GM23338 (cell line): ENCODE results near the gene FGF13.

ENCODE experiments used
- CREB1 ChIP-seq: fragments of 250-450 bp; sonication (Bioruptor Pico); IDR thresholded peaks from 2 replicates; pipeline ENCODE4 v1.5.0; 2020; ENCODE audit warnings: low read depth, mild to moderate bottlenecking, moderate library complexity
- CTCF ChIP-seq, 2 experiments: fragments of 200-600 bp in 1 of 2; sonication (generic) in 1 of 2; conservative IDR thresholded peaks; 2 replicates each; pipeline versions ENCODE4 v1.5.1 to v1.6.1; 2016 to 2017; ENCODE audit warnings: antibody characterized with exemption in 2 of 2, low read depth in 2 of 2, mild to moderate bottlenecking in 2 of 2, moderate library complexity in 1 of 2
- EZH2 ChIP-seq: fragments of 200-600 bp; sonication (generic); IDR thresholded peaks from one replicate; pipeline ENCODE4 v1.8.0; 2017; ENCODE audit warnings: antibody characterized with exemption, mild to moderate bottlenecking, low read depth; ENCODE audit not compliant: unreplicated experiment
- JUNB ChIP-seq: IDR thresholded peaks from one replicate; pipeline ENCODE4 v1.6.1; 2016; ENCODE audit warnings: antibody characterized with exemption; ENCODE audit not compliant: unreplicated experiment
- POLR2AphosphoS5 ChIP-seq: IDR thresholded peaks from 2 replicates; pipeline ENCODE4 v1.6.1; 2016; ENCODE audit warnings: antibody characterized with exemption, low read depth
- TF ChIP-seq, protein P1 (sequence below): IDR thresholded peaks from 2 replicates; pipeline ENCODE4 v1.6.1; 2016; ENCODE audit warnings: antibody characterized with exemption
- TF ChIP-seq, protein P2 (sequence below): IDR thresholded peaks from one replicate; pipeline ENCODE4 v1.6.1; 2018; ENCODE audit warnings: antibody characterized with exemption; ENCODE audit not compliant: unreplicated experiment

DNA sequence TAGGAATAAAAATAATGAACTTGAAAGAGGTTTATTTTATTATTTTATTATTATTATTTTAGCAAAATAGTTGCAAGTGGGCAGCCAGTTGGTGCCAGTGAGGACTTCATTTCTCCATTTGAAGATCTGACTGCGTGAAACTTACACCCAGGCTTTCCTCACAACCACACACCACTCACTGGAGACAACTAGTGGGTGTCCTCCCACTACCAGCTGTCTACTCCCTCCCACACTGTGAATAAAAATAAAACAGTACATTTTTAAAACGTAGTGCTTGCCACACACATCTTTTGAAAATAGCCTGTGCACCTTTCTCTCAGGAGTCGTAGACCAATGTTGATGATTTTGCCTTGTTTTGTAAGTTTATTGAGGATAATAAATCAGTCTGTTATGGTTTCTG lies 7.4 kb downstream of the FGF13 start:
- TF ChIP-seq POLR2AphosphoS5, result no peak
- TF ChIP-seq, protein P1, sequence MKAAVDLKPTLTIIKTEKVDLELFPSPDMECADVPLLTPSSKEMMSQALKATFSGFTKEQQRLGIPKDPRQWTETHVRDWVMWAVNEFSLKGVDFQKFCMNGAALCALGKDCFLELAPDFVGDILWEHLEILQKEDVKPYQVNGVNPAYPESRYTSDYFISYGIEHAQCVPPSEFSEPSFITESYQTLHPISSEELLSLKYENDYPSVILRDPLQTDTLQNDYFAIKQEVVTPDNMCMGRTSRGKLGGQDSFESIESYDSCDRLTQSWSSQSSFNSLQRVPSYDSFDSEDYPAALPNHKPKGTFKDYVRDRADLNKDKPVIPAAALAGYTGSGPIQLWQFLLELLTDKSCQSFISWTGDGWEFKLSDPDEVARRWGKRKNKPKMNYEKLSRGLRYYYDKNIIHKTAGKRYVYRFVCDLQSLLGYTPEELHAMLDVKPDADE, result no peak
- no peak for TF ChIP-seq CTCF (conservative IDR thresholded peaks at IDR 0.05; ENCODE audit: low read depth in 2 of 2)
- TF ChIP-seq, protein P2, sequence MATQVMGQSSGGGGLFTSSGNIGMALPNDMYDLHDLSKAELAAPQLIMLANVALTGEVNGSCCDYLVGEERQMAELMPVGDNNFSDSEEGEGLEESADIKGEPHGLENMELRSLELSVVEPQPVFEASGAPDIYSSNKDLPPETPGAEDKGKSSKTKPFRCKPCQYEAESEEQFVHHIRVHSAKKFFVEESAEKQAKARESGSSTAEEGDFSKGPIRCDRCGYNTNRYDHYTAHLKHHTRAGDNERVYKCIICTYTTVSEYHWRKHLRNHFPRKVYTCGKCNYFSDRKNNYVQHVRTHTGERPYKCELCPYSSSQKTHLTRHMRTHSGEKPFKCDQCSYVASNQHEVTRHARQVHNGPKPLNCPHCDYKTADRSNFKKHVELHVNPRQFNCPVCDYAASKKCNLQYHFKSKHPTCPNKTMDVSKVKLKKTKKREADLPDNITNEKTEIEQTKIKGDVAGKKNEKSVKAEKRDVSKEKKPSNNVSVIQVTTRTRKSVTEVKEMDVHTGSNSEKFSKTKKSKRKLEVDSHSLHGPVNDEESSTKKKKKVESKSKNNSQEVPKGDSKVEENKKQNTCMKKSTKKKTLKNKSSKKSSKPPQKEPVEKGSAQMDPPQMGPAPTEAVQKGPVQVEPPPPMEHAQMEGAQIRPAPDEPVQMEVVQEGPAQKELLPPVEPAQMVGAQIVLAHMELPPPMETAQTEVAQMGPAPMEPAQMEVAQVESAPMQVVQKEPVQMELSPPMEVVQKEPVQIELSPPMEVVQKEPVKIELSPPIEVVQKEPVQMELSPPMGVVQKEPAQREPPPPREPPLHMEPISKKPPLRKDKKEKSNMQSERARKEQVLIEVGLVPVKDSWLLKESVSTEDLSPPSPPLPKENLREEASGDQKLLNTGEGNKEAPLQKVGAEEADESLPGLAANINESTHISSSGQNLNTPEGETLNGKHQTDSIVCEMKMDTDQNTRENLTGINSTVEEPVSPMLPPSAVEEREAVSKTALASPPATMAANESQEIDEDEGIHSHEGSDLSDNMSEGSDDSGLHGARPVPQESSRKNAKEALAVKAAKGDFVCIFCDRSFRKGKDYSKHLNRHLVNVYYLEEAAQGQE, result no peak
- no peak for TF ChIP-seq JUNB
- TF ChIP-seq EZH2, result no peak
- no peak for TF ChIP-seq CREB1 (CRISPR knock-in tag)
